K562 (cell line): ENCODE data around the gene C15orf61. TPM values are rescaled to one million over a fixed set of nuclear protein-coding genes. Genes with fewer than 3 reads are reported as not detected.

ENCODE experiments used
- ATAC-seq: fragments of 200-7000 bp; cut with Tn5 transposase; 3 replicates; pipeline ENCODE4 v1.9.1; 2020; ENCODE audit warnings: moderate library complexity
- BruUV-seq: library from RNA; stranded (reverse); fragments of 400-500 nt; replicated peaks from 2 replicates; lab custom pipeline; 2021; lab: Mats Ljungman, UMichigan
- CTCF ChIA-PET: fragments of 300-600 bp; formaldehyde crosslinking; extraction: SDS; loops from one replicate; lab custom pipeline; 2021; ENCODE audit warnings: low intra/inter-chr PET ratio; lab: Yijun Ruan, JAX
- POLR2A ChIA-PET: fragments of 300-600, 350-650 bp; sonication (Branson Sonifier 250); formaldehyde crosslinking; extraction: SDS; loops from one replicate; lab custom pipeline; 2021; ENCODE audit warnings: antibody characterized with exemption, inconsistent platforms; lab: Yijun Ruan, JAX
- DNase-seq, 4 experiments: peaks; one replicate each; pipeline versions ENCODE4 v3.0.0 to v3.0.0-alpha.2; 2011 to 2018; ENCODE audit warnings: low spot score in 3 of 4, mixed read lengths in 3 of 4; ENCODE audit errors: extremely low read depth in 1 of 4
- FAIRE-seq: peaks from 2 replicates; lab custom pipeline; 2011; peaks lifted over from hg19 to GRCh38; lab: Jason Lieb, UNC
- H2AFZ ChIP-seq: 2 replicates; pipeline ENCODE4 v1.6.0; 2011; ENCODE audit warnings: low read depth, low read length, control low read depth, inconsistent platforms
- H3K27ac ChIP-seq: fragments of 200-600 bp; 3 replicates; pipeline ENCODE4 v1.8.0; 2011; ENCODE audit warnings: low read depth, mild to moderate bottlenecking, control low read depth, inconsistent platforms, low read length, moderate library complexity, mixed read lengths; ENCODE audit errors: extremely low read depth
- H3K27me3 ChIP-seq, 2 experiments: fragments of 300-600 bp in 1 of 2; 2 replicates in 1 of 2; 3 replicates in 1 of 2; pipeline versions ENCODE4 v1.6.0 to v1.8.0; 2011; ENCODE audit warnings: inconsistent platforms in 2 of 2, low read length in 2 of 2, mild to moderate bottlenecking in 1 of 2, mixed read lengths in 1 of 2, moderate library complexity in 1 of 2; ENCODE audit not compliant: control insufficient read depth in 2 of 2, insufficient read depth in 2 of 2
- H3K36me3 ChIP-seq: fragments of 300-600 bp; 3 replicates; pipeline ENCODE4 v1.8.0; 2011; ENCODE audit warnings: mild to moderate bottlenecking, low read length, inconsistent platforms; ENCODE audit not compliant: control insufficient read depth, insufficient read depth
- H3K4me1 ChIP-seq, 2 experiments: fragments of 200-600 bp in 1 of 2; replicated peaks in 1 of 2; 2 replicates in 1 of 2; 3 replicates in 1 of 2; pipeline versions ENCODE4 v1.5.1 to v1.8.0; 2011; ENCODE audit warnings: inconsistent platforms in 2 of 2, low read length in 2 of 2, mild to moderate bottlenecking in 1 of 2, mixed read lengths in 1 of 2, moderate library complexity in 1 of 2; ENCODE audit not compliant: control insufficient read depth in 2 of 2, insufficient read depth in 2 of 2
- H3K4me2 ChIP-seq: 2 replicates; pipeline ENCODE4 v1.6.1; 2011; ENCODE audit warnings: low read length, control low read depth, inconsistent platforms, mixed read lengths; ENCODE audit not compliant: insufficient read depth
- H3K4me3 ChIP-seq: fragments of 200-600 bp; sonication (generic), shearing (Covaris generic); 2 replicates; pipeline ENCODE4 v1.5.1; 2016; ENCODE audit warnings: control low read depth, inconsistent platforms
- H3K79me2 ChIP-seq: fragments of 200-600 bp; 3 replicates; pipeline ENCODE4 v1.8.0; 2011; ENCODE audit warnings: low read length, inconsistent platforms; ENCODE audit not compliant: control insufficient read depth, insufficient read depth
- H3K9ac ChIP-seq, 2 experiments: 2 replicates each; pipeline versions ENCODE4 v1.6.0 to v1.6.1; 2011; ENCODE audit warnings: low read depth in 2 of 2, low read length in 2 of 2, control low read depth in 1 of 2, inconsistent platforms in 1 of 2, mild to moderate bottlenecking in 1 of 2, mixed read lengths in 1 of 2; ENCODE audit not compliant: insufficient read depth in 1 of 2
- H3K9me1 ChIP-seq: one replicate; pipeline ENCODE4 v1.6.0; 2011; ENCODE audit warnings: inconsistent platforms, mild to moderate bottlenecking, low read length, moderate library complexity; ENCODE audit not compliant: control insufficient read depth, insufficient read depth
- H3K9me3 ChIP-seq: replicated peaks from 2 replicates; pipeline ENCODE4 v1.5.1; 2011; ENCODE audit warnings: low read depth, low read length, inconsistent platforms; ENCODE audit not compliant: control insufficient read depth, insufficient read depth
- H4K20me1 ChIP-seq: replicated peaks from 2 replicates; pipeline ENCODE4 v1.6.1; 2011; ENCODE audit warnings: low read length, inconsistent platforms, mixed read lengths; ENCODE audit not compliant: control insufficient read depth, insufficient read depth
- ARID2 ChIP-seq: fragments of 450-650 bp; IDR thresholded peaks from 2 replicates; pipeline ENCODE4 v1.6.1; 2017; ENCODE audit warnings: antibody characterized with exemption, mild to moderate bottlenecking
- CBFA2T2 ChIP-seq: fragments of 450-650 bp; conservative IDR thresholded peaks from 2 replicates; pipeline ENCODE4 v1.6.1; 2017; ENCODE audit warnings: mild to moderate bottlenecking
- CHD1 ChIP-seq: fragments of 200-600 bp; sonication (generic); IDR thresholded peaks from one replicate; pipeline ENCODE4 v1.6.1; 2012; ENCODE audit warnings: mild to moderate bottlenecking, moderate library complexity, low read length, inconsistent platforms
- FOSL1 ChIP-seq: fragments of 200-800 bp; sonication (Bioruptor generic); conservative IDR thresholded peaks from 2 replicates; pipeline ENCODE4 v1.6.1; 2016; ENCODE audit warnings: missing genetic modification characterization, missing compliant biosample characterization
- KDM2B ChIP-seq: fragments of 250-450 bp; sonication (Bioruptor Pico); IDR thresholded peaks from 2 replicates; pipeline ENCODE4 v1.8.0; 2021; ENCODE audit warnings: mild to moderate bottlenecking, moderate library complexity
- LARP7 ChIP-seq: fragments of 450-650 bp; IDR thresholded peaks from 2 replicates; pipeline ENCODE4 v1.6.1; 2016
- MAFK ChIP-seq: IDR thresholded peaks from 2 replicates; pipeline ENCODE4 v1.6.1; 2011; ENCODE audit warnings: low read length, improper control_type of control experiment
- MTF1 ChIP-seq: fragments of 250-450 bp; sonication (Bioruptor Pico); IDR thresholded peaks from 2 replicates; pipeline ENCODE4 v1.9.0; 2021; ENCODE audit warnings: moderate library complexity, mild to moderate bottlenecking, inconsistent platforms, borderline replicate concordance
- MXD1 ChIP-seq: fragments of 250-450 bp; sonication (Bioruptor Pico); IDR thresholded peaks from 2 replicates; pipeline ENCODE4 v1.8.0; 2021; ENCODE audit warnings: borderline replicate concordance, mild to moderate bottlenecking, moderate library complexity; ENCODE audit not compliant: poor library complexity, severe bottlenecking
- MYBL2 ChIP-seq, 2 experiments: fragments of 450-650 bp in 1 of 2; sonication (generic) in 1 of 2; formaldehyde crosslinking in 1 of 2; IDR thresholded peaks; 2 replicates each; pipeline versions ENCODE4 v1.6.1 to v1.8.1; 2017 to 2022; ENCODE audit warnings: borderline replicate concordance in 1 of 2, inconsistent platforms in 1 of 2, low read depth in 1 of 2, mild to moderate bottlenecking in 1 of 2, missing genetic modification reagents in 1 of 2, moderate library complexity in 1 of 2
- NFIC ChIP-seq: fragments of 450-650 bp; IDR thresholded peaks from 2 replicates; pipeline ENCODE4 v1.6.1; 2017; ENCODE audit warnings: mild to moderate bottlenecking, inconsistent platforms
- RBM17 ChIP-seq: fragments of 200-400 bp; formaldehyde crosslinking; IDR thresholded peaks from 2 replicates; pipeline ENCODE4 v1.6.1; 2017; ENCODE audit warnings: low read depth, mild to moderate bottlenecking, low read length, borderline replicate concordance
- RBM34 ChIP-seq: fragments of 200-400 bp; formaldehyde crosslinking; IDR thresholded peaks from 2 replicates; pipeline ENCODE4 v1.6.1; 2018; ENCODE audit warnings: low read length, borderline replicate concordance; ENCODE audit not compliant: insufficient read depth
- SMARCA5 ChIP-seq: fragments of 450-650 bp; IDR thresholded peaks from 2 replicates; pipeline ENCODE4 v1.6.1; 2016
- TCFL5 ChIP-seq: fragments of 250-450 bp; sonication (Bioruptor Pico); conservative IDR thresholded peaks from 2 replicates; pipeline ENCODE4 v1.6.1; 2021; ENCODE audit warnings: mild to moderate bottlenecking, moderate library complexity, matching md5 sums
- ZBTB5 ChIP-seq: fragments of 450-650 bp; IDR thresholded peaks from 2 replicates; pipeline ENCODE4 v1.6.1; 2017; ENCODE audit warnings: antibody characterized with exemption
- ZFP1 ChIP-seq: fragments of 450-650 bp; formaldehyde crosslinking; IDR thresholded peaks from 2 replicates; pipeline ENCODE4 v1.4.0; 2020; ENCODE audit warnings: mild to moderate bottlenecking, mixed read lengths
- ZNF695 ChIP-seq: fragments of 450-650 bp; formaldehyde crosslinking; IDR thresholded peaks from 2 replicates; pipeline ENCODE4 v1.4.0; 2020; ENCODE audit warnings: mild to moderate bottlenecking, moderate library complexity
- WGBS: fragments of 100-300 bp; shearing (Covaris generic); methylation state at CpG from one replicate; pipeline ENCODE4 v1.1.6; 2016; ENCODE audit warnings: low coverage, mixed read lengths; ENCODE audit not compliant: insufficient coverage; ENCODE audit errors: missing lambda C conversion rate; 5-methylcytosine and 5-hydroxymethylcytosine counted together
- in situ Hi-C: fragments of 300-500 bp; cut with MboI; formaldehyde crosslinking; loops from 4 replicates; pipeline ENCODE4 v1.15.0; 2018; ENCODE audit warnings: inconsistent platforms, mixed read lengths
- intact Hi-C: fragments of 100-400 bp; cut with micrococcal nuclease; formaldehyde crosslinking; loops from 2 replicates; pipeline ENCODE4 v1.14.2; 2022
- polyA plus RNA-seq, 8 experiments: library from polyadenylated mRNA; depleted of rRNA in 4 of 8; stranded (reverse) in 5 of 8; unstranded in 3 of 8; fragments of >200 nt; fragmentation: Nextera tagmentation in 2 of 8; fragmentation: Illumina TruSeq in 1 of 8; extraction: Ambion mirVana in 2 of 8; extraction: Trizol in 1 of 8; gene quantifications; 2 replicates each; pipeline versions ENCODE4 v1.2.1 to v1.2.3, GENCODE V29; 2011 to 2014; ENCODE audit warnings: inconsistent platforms in 1 of 8, missing spikeins in 1 of 8
- total RNA-seq, 7 experiments: library from RNA; depleted of rRNA in 6 of 7; stranded (reverse); fragments of >200 nt in 6 of 7; fragmentation: Illumina TruSeq in 2 of 7; extraction: Trizol in 2 of 7; gene quantifications; 2 replicates each; pipeline versions ENCODE4 v1.2.1 to v1.2.3, GENCODE V29; 2011 to 2021; ENCODE audit warnings: low replicate concordance in 1 of 7

C15orf61 gene
- total and polyA plus RNA-seq, 9 of the 15 experiments (the other 6 are each of a cell fraction or from before 2014, with no cell fraction given) = 1.6 to 10.5 (median 4.3) TPM

DNA sequence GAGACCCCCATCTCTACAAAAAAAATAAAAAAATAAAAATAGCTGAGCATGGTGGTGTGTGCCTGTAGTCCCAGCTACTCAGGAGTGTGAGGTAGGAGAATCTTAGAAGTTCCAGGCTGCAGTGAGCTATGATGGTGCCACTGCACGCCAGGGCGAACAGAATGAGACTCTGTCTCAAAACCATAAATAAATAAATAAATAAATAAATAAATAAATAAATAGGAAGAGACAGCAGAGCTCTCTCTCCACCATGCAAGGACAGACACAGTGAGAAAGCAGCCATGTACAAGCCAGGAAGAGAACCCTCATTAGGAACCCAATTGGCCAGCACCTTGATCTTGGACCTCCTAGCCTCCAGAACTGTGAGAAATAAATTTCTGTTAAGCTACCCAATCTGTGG lies 5.4 kb upstream of the C15orf61 start:
- Histone ChIP-seq H3K4me3 (no peak overlapping the region), H3K9me1 (no peaks in the 10 kb centered on the region), H3K9ac (no peak overlapping the region), H2AFZ (no peak overlapping the region), H3K4me2 (no peak overlapping the region), H3K4me1 (peaks cover 6 to 9% of the 10 kb centered on the region in 2 experiments; a peak in 4 of 5 replicates), H3K27me3 (no peaks in the 10 kb centered on the region), H3K36me3 (no peaks in the 10 kb centered on the region), H3K27ac (no peak overlapping the region), H3K9me3 (no peaks in the 10 kb centered on the region), H4K20me1 (no peaks in the 10 kb centered on the region), H3K79me2 (no peaks in the 10 kb centered on the region)
- intact Hi-C loops = no loop called here
- DNase-seq (no peak), FAIRE-seq (no peak), ATAC-seq (no peak)
- BruUV-seq = no TSS peak
- in situ Hi-C loops = no loop called here
- ChIA-PET POLR2A (interaction anchor here (1.1 to 1.6 kb wide), 2 partner anchors 9 to 13 kb away, joined by 3 to 4 read pairs; no protein-coding TSS in a partner anchor), CTCF (no interaction called here)
- 91% methylated on average over 2 of the region's 2 CpGs for WGBS
- TF ChIP-seq MAFK = no peak
- no peak for TF ChIP-seq RBM17
- TF ChIP-seq LARP7 = no peak
- no peak for TF ChIP-seq RBM34
- TF ChIP-seq FOSL1 (tag) = no peak
- no peak for TF ChIP-seq KDM2B
- no peak for TF ChIP-seq ARID2
- no peak for TF ChIP-seq MTF1
- TF ChIP-seq CHD1 = no peak
- no peak for TF ChIP-seq NFIC
- no peak for TF ChIP-seq ZFP1
- TF ChIP-seq TCFL5 (CRISPR knock-in tag) = no peak
- TF ChIP-seq SMARCA5 = no peak
- no peak for TF ChIP-seq ZBTB5
- no peak for TF ChIP-seq ZNF695 (CRISPR knock-in tag)
- no peak for TF ChIP-seq CBFA2T2
- TF ChIP-seq MYBL2 (IDR thresholded peaks at IDR 0.05; ENCODE audit: low read depth) = no peak
- no peak for TF ChIP-seq MYBL2 (CRISPR knock-in tag; IDR thresholded peaks at IDR 0.05; ENCODE audit: borderline replicate concordance)
- no peak for TF ChIP-seq MXD1 (CRISPR knock-in tag)
